ENCODE measurements around the gene MAPK8IP1.

The MAPK8IP1 gene

GRCh38 chr11:45924036-45924915 lies 38.8 kb downstream of the MAPK8IP1 start:
- H3K4me3 ChIP-seq (ENCODE audit: low read depth, low read length): no peak overlapping the region

DNA sequence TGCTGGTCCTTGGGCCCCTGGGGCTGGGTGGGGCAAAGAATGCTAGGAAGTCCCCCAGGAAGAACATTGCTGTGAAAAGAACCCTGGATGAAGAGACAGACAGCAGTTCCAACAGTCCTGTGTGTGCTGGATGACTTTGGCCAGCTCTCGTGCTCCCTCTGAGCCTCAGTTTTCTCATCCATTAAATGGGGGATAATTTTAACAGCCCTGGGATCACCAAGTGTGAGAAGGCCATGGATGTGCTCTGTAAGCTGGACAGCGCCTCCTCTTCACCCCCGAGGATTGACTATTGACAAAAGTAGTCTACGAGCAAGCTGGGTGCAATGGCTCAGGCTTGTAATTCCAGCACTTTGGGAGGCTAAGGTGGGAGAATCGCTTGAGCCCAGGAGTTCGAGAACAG lies 39.5 kb downstream of the MAPK8IP1 start:
- H3K4me3 ChIP-seq (ENCODE audit: low read depth, low read length): no peak overlapping the region

DNA sequence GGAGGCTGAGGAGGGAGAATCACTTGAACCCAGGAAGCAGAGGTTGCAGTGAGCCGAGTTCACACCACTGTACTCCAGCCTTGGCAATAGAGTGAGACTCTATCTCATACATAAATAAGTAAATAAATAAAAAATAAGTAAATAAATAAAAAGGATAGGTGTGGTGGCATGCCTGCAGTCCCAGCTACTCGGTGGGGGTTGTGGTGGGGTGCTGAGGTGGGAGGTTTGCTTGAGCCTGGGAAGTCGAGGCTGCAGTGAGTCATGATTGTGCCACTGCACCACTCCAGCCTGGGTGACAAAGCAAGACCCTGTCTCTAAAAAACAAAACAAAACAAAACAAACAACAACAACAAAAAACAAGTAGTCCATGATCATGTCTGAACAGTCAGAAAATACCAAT lies 40.1 kb downstream of the MAPK8IP1 start:
- no peak overlapping the region for H3K4me3 ChIP-seq (ENCODE audit: low read depth, low read length)

GRCh38 chr11:45926001-45926401 lies 40.5 kb downstream of the MAPK8IP1 start:
- no peak overlapping the region for H3K4me3 ChIP-seq (ENCODE audit: low read depth, low read length)

GRCh38 chr11:45926536-45927331 lies 41.3 kb downstream of the MAPK8IP1 start:
- H3K4me3 ChIP-seq (ENCODE audit: low read depth, low read length): no peak overlapping the region

GRCh38 chr11:45927332-45927683 lies 41.9 kb downstream of the MAPK8IP1 start:
- H3K4me3 ChIP-seq (ENCODE audit: low read depth, low read length): no peak overlapping the region

DNA sequence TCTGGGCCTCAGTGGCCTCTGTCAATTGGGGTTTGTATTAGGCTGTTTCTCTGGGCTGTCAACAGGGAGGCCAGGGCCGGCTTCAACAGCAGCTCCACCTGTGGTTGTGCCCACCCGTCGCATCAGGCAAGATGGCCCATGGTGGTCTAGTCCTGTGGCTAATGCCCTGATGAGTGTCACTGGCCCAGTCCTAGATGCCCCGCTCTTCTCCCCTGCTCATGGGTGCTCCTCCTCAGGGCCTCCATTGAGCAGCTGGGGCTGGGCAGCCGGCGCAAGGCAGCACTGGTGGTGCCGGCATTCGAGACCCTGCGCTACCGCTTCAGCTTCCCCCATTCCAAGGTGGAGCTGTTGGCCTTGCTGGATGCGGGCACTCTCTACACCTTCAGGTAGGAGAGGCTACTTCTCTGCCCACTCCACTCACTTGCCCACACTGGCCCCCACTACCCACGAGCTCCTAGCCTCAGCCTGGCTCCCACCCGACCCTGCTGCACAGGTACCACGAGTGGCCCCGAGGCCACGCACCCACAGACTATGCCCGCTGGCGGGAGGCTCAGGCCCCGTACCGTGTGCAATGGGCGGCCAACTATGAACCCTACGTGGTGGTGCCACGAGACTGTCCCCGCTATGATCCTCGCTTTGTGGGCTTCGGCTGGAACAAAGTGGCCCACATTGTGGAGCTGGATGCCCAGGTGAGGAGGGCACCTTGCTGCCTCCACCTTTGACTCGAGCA lies 42.4 kb downstream of the MAPK8IP1 start:
- H3K4me3 ChIP-seq (ENCODE audit: low read depth, low read length): no peak overlapping the region

GRCh38 chr11:45928535-45929215 lies 43.2 kb downstream of the MAPK8IP1 start:
- H3K4me3 ChIP-seq (ENCODE audit: low read depth, low read length): no peak overlapping the region

DNA sequence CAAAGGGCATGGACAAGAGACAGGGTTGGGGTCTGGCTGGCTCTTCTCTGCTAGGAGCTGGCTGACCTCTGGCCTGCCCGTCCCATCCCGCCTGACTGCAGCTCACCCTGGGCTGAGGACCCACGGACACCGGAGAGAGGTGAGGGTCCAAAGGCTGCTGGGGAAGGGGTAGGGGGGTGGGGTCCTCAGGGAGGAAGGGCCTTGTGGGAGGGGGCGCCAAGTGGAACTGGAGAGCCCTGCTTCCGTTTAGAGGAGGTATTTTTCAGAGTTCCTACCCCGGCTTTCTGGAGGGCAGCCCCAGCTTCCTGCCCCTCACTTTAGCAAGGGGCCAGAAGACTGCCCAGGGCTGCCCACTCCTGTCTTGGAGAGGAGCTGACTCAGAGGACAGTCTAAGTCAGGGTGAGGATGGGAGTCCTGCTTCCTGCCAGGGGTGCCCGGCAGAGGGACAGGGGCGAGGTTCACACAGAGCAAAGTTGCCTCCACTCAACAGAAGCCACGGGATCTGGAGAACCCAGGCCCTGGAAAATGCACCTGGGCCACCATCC lies 44.1 kb downstream of the MAPK8IP1 start:
- H3K4me3 ChIP-seq (ENCODE audit: low read depth, low read length): no peak overlapping the region

- H3K4me3 ChIP-seq (ENCODE audit: low read depth, low read length): no peak overlapping the region
These were observed 44.8 kb downstream of the MAPK8IP1 start for GRCh38 chr11:45930031-45930794.

DNA sequence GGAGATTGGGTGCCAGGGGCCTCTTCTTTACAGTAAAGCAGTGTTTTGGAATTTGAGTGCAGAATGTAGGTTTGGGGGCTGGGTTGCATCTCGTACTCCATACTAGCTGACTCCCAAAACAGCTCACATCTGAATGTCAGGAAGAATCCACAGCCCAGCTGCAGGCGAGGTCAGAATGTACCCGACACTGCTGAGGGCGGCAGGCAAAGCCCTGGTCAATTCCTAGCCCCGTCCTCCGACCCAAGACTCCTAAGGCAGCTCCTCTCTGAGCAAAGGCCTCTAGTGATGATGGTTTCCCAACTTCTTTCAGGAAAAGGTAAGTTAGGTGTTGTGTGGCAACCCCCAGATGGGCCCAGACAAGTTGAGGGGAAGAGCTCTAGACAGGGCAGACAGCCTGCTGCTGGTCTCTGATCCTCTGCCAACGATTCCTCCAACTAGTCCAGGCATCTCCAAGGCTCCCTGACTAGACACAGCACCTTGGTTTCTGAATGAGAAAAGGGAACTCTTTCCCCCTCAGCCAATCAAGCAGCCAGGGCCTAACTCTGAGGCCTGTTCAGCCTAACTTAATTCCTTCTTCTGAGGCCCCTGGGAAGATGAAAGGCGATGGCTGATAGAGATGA lies 45.6 kb downstream of the MAPK8IP1 start:
- no peak overlapping the region for H3K4me3 ChIP-seq (ENCODE audit: low read depth, low read length)

DNA sequence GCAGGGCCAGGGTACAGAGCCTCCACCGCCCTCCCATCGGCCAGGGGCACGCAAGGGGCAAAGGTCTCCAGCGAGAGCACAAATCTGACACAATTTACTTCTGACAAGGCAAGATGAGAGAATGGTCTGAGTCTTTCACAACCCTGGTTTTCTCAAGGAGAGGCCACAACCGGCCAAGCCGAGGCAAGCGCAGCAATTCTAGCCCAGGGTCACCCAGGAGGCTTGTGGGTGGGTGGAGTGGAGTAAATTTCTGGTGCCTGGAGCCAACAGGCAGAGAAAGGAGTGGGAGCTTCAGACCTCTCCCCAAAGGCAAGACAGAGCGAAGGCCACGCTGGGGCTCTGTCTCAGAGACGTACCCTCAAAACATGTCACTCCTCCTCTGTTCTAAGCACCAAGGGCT lies 46.3 kb downstream of the MAPK8IP1 start:
- no peak overlapping the region for H3K4me3 ChIP-seq (ENCODE audit: low read depth, low read length)

- H3K4me3 ChIP-seq (ENCODE audit: low read depth, low read length): no peak overlapping the region
These were observed 46.8 kb downstream of the MAPK8IP1 start for GRCh38 chr11:45932217-45932616.

- no peak overlapping the region for H3K4me3 ChIP-seq (ENCODE audit: low read depth, low read length)
These were observed 47.8 kb downstream of the MAPK8IP1 start for GRCh38 chr11:45933131-45933831.

DNA sequence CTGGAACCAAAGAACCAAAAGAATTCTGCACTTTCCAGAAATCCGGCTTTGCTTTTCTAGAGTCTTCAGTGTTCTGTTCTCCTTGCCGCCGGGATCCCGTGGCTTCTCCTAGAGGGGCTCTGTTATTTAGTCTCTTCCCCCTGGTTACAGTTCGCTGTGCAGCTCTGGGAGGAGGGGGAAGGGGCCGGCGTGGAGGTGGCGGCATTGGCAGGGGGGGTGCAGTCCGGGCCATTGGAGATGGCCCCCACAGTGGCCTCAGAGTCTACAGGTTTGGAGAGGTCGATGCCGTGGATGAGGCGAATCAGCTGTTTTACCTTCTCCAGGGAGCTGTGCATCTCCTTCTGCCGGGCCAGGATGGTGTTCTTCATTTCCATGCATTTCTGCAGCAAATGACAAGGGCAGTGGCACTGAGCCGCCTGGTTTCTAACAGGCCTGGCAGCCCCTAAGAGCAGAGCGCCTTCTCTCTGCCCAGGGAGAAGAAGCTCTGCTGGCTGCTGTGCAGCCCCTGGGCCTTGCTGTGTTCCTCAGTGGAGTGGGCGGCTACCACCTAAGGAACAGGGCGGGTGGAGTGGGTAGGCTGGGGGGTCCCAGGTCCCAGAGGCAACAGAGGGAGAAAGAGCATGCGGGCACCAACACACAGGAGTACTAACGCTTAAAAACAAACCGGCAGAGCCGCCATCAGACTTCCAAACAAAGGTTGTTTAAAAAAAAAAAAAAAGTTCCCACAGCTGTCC lies 48.6 kb downstream of the MAPK8IP1 start:
- no peak overlapping the region for H3K4me3 ChIP-seq (ENCODE audit: low read depth, low read length)

GRCh38 chr11:45934580-45935318 lies 49.3 kb downstream of the MAPK8IP1 start:
- no peak overlapping the region for H3K4me3 ChIP-seq (ENCODE audit: low read depth, low read length)

GRCh38 chr11:45935349-45936064 lies 50.1 kb downstream of the MAPK8IP1 start:
- H3K4me3 ChIP-seq (ENCODE audit: low read depth, low read length): no peak overlapping the region

Data from iPS-11a (cell line).